K562 (cell line): ENCODE measurements around the gene SSH3. TPM values are rescaled to one million over a fixed set of nuclear protein-coding genes. Genes with fewer than 3 reads are reported as not detected.

ENCODE experiments used
- ARID4B ChIP-seq: sonication (generic); formaldehyde crosslinking; IDR thresholded peaks from 2 replicates; pipeline ENCODE4 v1.8.0; 2022; ENCODE audit warnings: mild to moderate bottlenecking, missing genetic modification reagents
- ERF ChIP-seq: fragments of 450-650 bp; formaldehyde crosslinking; IDR thresholded peaks from 2 replicates; pipeline ENCODE4 v1.4.0; 2020; ENCODE audit warnings: mild to moderate bottlenecking, mixed read lengths
- HDAC3 ChIP-seq: fragments of 450-650 bp; IDR thresholded peaks from 2 replicates; pipeline ENCODE4 v1.6.1; 2018; ENCODE audit warnings: borderline replicate concordance, mild to moderate bottlenecking, moderate library complexity; ENCODE audit not compliant: partially characterized antibody
- HEY1 ChIP-seq: fragments of 250-450 bp; sonication (Bioruptor Pico); IDR thresholded peaks from 2 replicates; pipeline ENCODE4 v1.5.0; 2020; ENCODE audit warnings: mild to moderate bottlenecking, moderate library complexity, borderline replicate concordance
- JUN ChIP-seq, 2 experiments: sonication (generic) in 1 of 2; formaldehyde crosslinking in 1 of 2; IDR thresholded peaks; 2 replicates each; pipeline versions ENCODE4 v1.6.1 to v1.8.0; 2012 to 2022; ENCODE audit warnings: borderline replicate concordance in 2 of 2, mild to moderate bottlenecking in 2 of 2, improper control_type of control experiment in 1 of 2, low read depth in 1 of 2, low read length in 1 of 2, missing genetic modification reagents in 1 of 2
- JUND ChIP-seq, 2 experiments: IDR thresholded peaks; 2 replicates in 1 of 2; 3 replicates in 1 of 2; pipeline ENCODE4 v1.6.1; 2011; ENCODE audit warnings: borderline replicate concordance in 2 of 2, low read depth in 2 of 2, low read length in 2 of 2, improper control_type of control experiment in 1 of 2, missing biosample characterization in 1 of 2, missing genetic modification characterization in 1 of 2, missing genetic modification reagents in 1 of 2
- NEUROD1 ChIP-seq: fragments of 150-350 bp; IDR thresholded peaks from 2 replicates; pipeline ENCODE4 v1.6.1; 2014; ENCODE audit warnings: borderline replicate concordance, low read length, low read depth; ENCODE audit not compliant: partially characterized antibody
- RFX5 ChIP-seq: IDR thresholded peaks from 2 replicates; pipeline ENCODE4 v1.6.1; 2011; ENCODE audit warnings: low read depth, mild to moderate bottlenecking, improper control_type of control experiment, low read length
- SMAD1 ChIP-seq: fragments of 150-350 bp; IDR thresholded peaks from 2 replicates; pipeline ENCODE4 v1.6.1; 2014; ENCODE audit warnings: low read length, low read depth; ENCODE audit not compliant: partially characterized antibody
- TAF9B ChIP-seq: fragments of 450-650 bp; IDR thresholded peaks from 2 replicates; pipeline ENCODE4 v1.6.1; 2018; ENCODE audit warnings: mild to moderate bottlenecking; ENCODE audit not compliant: partially characterized antibody
- TEAD2 ChIP-seq: fragments of 450-650 bp; IDR thresholded peaks from 2 replicates; pipeline ENCODE4 v1.6.1; 2016; ENCODE audit warnings: missing genetic modification characterization, control low read depth, missing compliant biosample characterization
- THAP7 ChIP-seq: fragments of 250-450 bp; sonication (Bioruptor Pico); IDR thresholded peaks from 2 replicates; pipeline ENCODE4 v1.5.0; 2021
- ZNF197 ChIP-seq: fragments of 200-800 bp; sonication (Bioruptor generic); IDR thresholded peaks from 2 replicates; pipeline ENCODE4 v1.6.1; 2016; ENCODE audit warnings: low read depth, missing genetic modification characterization, missing compliant biosample characterization
- ZNF316 ChIP-seq: fragments of 450-650 bp; IDR thresholded peaks from 2 replicates; pipeline ENCODE4 v1.6.1; 2016
- polyA plus RNA-seq, 8 experiments: library from polyadenylated mRNA; depleted of rRNA in 4 of 8; stranded (reverse) in 5 of 8; unstranded in 3 of 8; fragments of >200 nt; fragmentation: Nextera tagmentation in 2 of 8; fragmentation: Illumina TruSeq in 1 of 8; extraction: Ambion mirVana in 2 of 8; extraction: Trizol in 1 of 8; gene quantifications; 2 replicates each; pipeline versions ENCODE4 v1.2.1 to v1.2.3, GENCODE V29; 2011 to 2014; ENCODE audit warnings: inconsistent platforms in 1 of 8, missing spikeins in 1 of 8
- total RNA-seq, 7 experiments: library from RNA; depleted of rRNA in 6 of 7; stranded (reverse); fragments of >200 nt in 6 of 7; fragmentation: Illumina TruSeq in 2 of 7; extraction: Trizol in 2 of 7; gene quantifications; 2 replicates each; pipeline versions ENCODE4 v1.2.1 to v1.2.3, GENCODE V29; 2011 to 2021; ENCODE audit warnings: low replicate concordance in 1 of 7
- TF ChIP-seq, protein P1 (sequence below): fragments of 250-450 bp; sonication (Bioruptor Pico); IDR thresholded peaks from 2 replicates; pipeline ENCODE4 v1.5.0; 2021; ENCODE audit warnings: mild to moderate bottlenecking, borderline replicate concordance

SSH3 gene
- total and polyA plus RNA-seq, 9 of the 15 experiments (the other 6 are each of a cell fraction or from before 2014, with no cell fraction given), result 0.07 to 1.0 (median 0.24) TPM; not detected in 3

- TF ChIP-seq JUN (IDR thresholded peaks at IDR 0.05; ENCODE audit: borderline replicate concordance, low read depth, low read length) (no peak), JUN (CRISPR knock-in tag; IDR thresholded peaks at IDR 0.05; ENCODE audit: borderline replicate concordance) (0 out of 2 replicates have a peak, but pooled peaks have one; percentile 18), TEAD2 (no peak), TAF9B (no peak), RFX5 (no peak), ERF (no peak), JUND (IDR thresholded peaks at IDR 0.05; ENCODE audit: borderline replicate concordance, low read depth, low read length) (0 out of 2 replicates have a peak, but pooled peaks have one; percentile 2), JUND (tag; IDR thresholded peaks at IDR 0.05; ENCODE audit: borderline replicate concordance, low read depth, low read length) (no peak), ARID4B (peak; percentile 13; the same call in 1 of the 2 replicates), ZNF316 (no peak), THAP7 (CRISPR knock-in tag) (no peak), SMAD1 (no peak), HDAC3 (no peak), NEUROD1 (no peak), HEY1 (no peak), ZNF197 (no peak)
- TF ChIP-seq, protein P1, sequence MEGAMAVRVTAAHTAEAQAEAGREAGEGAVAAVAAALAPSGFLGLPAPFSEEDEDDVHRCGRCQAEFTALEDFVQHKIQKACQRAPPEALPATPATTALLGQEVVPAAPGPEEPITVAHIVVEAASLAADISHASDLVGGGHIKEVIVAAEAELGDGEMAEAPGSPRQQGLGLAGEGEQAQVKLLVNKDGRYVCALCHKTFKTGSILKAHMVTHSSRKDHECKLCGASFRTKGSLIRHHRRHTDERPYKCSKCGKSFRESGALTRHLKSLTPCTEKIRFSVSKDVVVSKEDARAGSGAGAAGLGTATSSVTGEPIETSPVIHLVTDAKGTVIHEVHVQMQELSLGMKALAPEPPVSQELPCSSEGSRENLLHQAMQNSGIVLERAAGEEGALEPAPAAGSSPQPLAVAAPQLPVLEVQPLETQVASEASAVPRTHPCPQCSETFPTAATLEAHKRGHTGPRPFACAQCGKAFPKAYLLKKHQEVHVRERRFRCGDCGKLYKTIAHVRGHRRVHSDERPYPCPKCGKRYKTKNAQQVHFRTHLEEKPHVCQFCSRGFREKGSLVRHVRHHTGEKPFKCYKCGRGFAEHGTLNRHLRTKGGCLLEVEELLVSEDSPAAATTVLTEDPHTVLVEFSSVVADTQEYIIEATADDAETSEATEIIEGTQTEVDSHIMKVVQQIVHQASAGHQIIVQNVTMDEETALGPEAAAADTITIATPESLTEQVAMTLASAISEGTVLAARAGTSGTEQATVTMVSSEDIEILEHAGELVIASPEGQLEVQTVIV (CRISPR knock-in tag), result no peak
Observed at GRCh38 chr11:67267188-67268080, 35.9 kb upstream of the SSH3 start (continued).
